Astrocyte (in vitro differentiated cells and primary cell): Measurements from ENCODE around the gene CTSE.

Experiments used
- EZH2 ChIP-seq: IDR thresholded peaks from 2 replicates; pipeline ENCODE4 v1.6.1; 2012; ENCODE audit warnings: mild to moderate bottlenecking, low read length, inconsistent platforms; ENCODE audit not compliant: insufficient read depth
- TF ChIP-seq, protein P1 (sequence below): IDR thresholded peaks from 2 replicates; pipeline ENCODE4 v1.5.1; 2011; ENCODE audit warnings: low read depth, mild to moderate bottlenecking, inconsistent platforms, low read length, moderate library complexity; ENCODE audit not compliant: insufficient read depth

- TF ChIP-seq, protein P1, sequence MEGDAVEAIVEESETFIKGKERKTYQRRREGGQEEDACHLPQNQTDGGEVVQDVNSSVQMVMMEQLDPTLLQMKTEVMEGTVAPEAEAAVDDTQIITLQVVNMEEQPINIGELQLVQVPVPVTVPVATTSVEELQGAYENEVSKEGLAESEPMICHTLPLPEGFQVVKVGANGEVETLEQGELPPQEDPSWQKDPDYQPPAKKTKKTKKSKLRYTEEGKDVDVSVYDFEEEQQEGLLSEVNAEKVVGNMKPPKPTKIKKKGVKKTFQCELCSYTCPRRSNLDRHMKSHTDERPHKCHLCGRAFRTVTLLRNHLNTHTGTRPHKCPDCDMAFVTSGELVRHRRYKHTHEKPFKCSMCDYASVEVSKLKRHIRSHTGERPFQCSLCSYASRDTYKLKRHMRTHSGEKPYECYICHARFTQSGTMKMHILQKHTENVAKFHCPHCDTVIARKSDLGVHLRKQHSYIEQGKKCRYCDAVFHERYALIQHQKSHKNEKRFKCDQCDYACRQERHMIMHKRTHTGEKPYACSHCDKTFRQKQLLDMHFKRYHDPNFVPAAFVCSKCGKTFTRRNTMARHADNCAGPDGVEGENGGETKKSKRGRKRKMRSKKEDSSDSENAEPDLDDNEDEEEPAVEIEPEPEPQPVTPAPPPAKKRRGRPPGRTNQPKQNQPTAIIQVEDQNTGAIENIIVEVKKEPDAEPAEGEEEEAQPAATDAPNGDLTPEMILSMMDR: no peak
- no peak for TF ChIP-seq EZH2
Observed at GRCh38 chr1:205985330-205986005, 38.2 kb downstream of the CTSE start.
